Stomach smooth muscle (tissue), 2 donors: ENCODE data around the gene MAU2.
A peak's percentile ranks its signal among the peaks of the same experiment; 100 is the strongest.

Experiments
- H3K27ac ChIP-seq: one replicate; pipeline ENCODE4 v1.7.0; 2013; ENCODE audit warnings: mild to moderate bottlenecking, low read length, inconsistent platforms
- H3K27me3 ChIP-seq, 2 donors: one replicate each; pipeline ENCODE4 v1.7.0; 2013; ENCODE audit warnings: low read length in 2 of 2; ENCODE audit not compliant: insufficient read depth in 2 of 2, control insufficient read depth in 1 of 2
- H3K36me3 ChIP-seq, 2 donors: one replicate each; pipeline ENCODE4 v1.7.0; 2013; ENCODE audit warnings: low read length in 2 of 2; ENCODE audit not compliant: control insufficient read depth in 2 of 2, insufficient read depth in 2 of 2
- H3K4me1 ChIP-seq: one replicate; pipeline ENCODE4 v1.7.0; 2013; ENCODE audit warnings: low read length; ENCODE audit not compliant: control insufficient read depth, insufficient read depth
- H3K4me3 ChIP-seq, 2 donors: one replicate each; pipeline ENCODE4 v1.7.0; 2013; ENCODE audit warnings: low read length in 2 of 2
- H3K9ac ChIP-seq, 2 donors: one replicate each; pipeline ENCODE4 v1.7.0; 2013; ENCODE audit warnings: low read length in 2 of 2, mild to moderate bottlenecking in 1 of 2
- H3K9me3 ChIP-seq, 2 donors: one replicate each; pipeline ENCODE4 v1.7.0; 2013; ENCODE audit warnings: low read length in 2 of 2; ENCODE audit not compliant: control insufficient read depth in 2 of 2
- donor health status: healthy.
- donor health status: Pancreatic carcinoma.

Gene MAU2

GRCh38 chr19:19404879-19405860 lies 84.5 kb downstream of the MAU2 start, which contains the start of gene GATAD2A:
GATAD2A (plus strand) TSS chr19:19405675; CDS start chr19:19465346, 59,671 bp downstream.
- H3K4me3 ChIP-seq = peak within 1 kb of the TSS; percentile 83 to 86
- H3K27ac ChIP-seq = peak within 1 kb of the TSS; percentile 82
- no peaks in the 10 kb centered on the region for H3K36me3 ChIP-seq
- peaks cover 28% of the 10 kb centered on the region for H3K4me1 ChIP-seq
- H3K27me3 ChIP-seq = no peaks in the 10 kb centered on the region
- H3K9me3 ChIP-seq = no peaks in the 10 kb centered on the region
- peak within 1 kb of the TSS; percentile 79 to 86 for H3K9ac ChIP-seq

GRCh38 chr19:19405971-19406877 lies 85.6 kb downstream of the MAU2 start:
- H3K4me1 ChIP-seq = peaks cover 36% of the 10 kb centered on the region
- H3K36me3 ChIP-seq = no peaks in the 10 kb centered on the region
- H3K4me3 ChIP-seq = peak overlapping the region; percentile 78 to 86
- H3K27me3 ChIP-seq = no peaks in the 10 kb centered on the region
- no peaks in the 10 kb centered on the region for H3K9me3 ChIP-seq
- peak overlapping the region; percentile 37 for H3K27ac ChIP-seq
- H3K9ac ChIP-seq = peak overlapping the region; percentile 71 to 75

- H3K27ac ChIP-seq = peak overlapping the region; percentile 37
- peak overlapping the region; percentile 78 to 86 for H3K4me3 ChIP-seq
- no peaks in the 10 kb centered on the region for H3K27me3 ChIP-seq
- peak overlapping the region; percentile 51 to 75 for H3K9ac ChIP-seq
- no peaks in the 10 kb centered on the region for H3K36me3 ChIP-seq
- no peaks in the 10 kb centered on the region for H3K9me3 ChIP-seq
- peaks cover 36% of the 10 kb centered on the region for H3K4me1 ChIP-seq
These were observed 86.4 kb downstream of the MAU2 start for GRCh38 chr19:19406878-19407632.

GRCh38 chr19:19407633-19407930 lies 87.0 kb downstream of the MAU2 start:
- Histone ChIP-seq H3K4me3 (peak overlapping the region in 1 of 2 donors; percentile 86), H3K9ac (peak overlapping the region; percentile 51 to 75), H3K27ac (peak overlapping the region; percentile 37), H3K9me3 (no peaks in the 10 kb centered on the region), H3K36me3 (no peaks in the 10 kb centered on the region), H3K27me3 (no peaks in the 10 kb centered on the region), H3K4me1 (peaks cover 36% of the 10 kb centered on the region)
